OCI-LY7 (cell line): ENCODE measurements around the gene CORO1C. TPM values are rescaled to one million over a fixed set of nuclear protein-coding genes. Genes with fewer than 3 reads are reported as not detected.

Source experiments
- BruUV-seq: library from RNA; stranded (reverse); fragments of 400-500 nt; replicated peaks from 2 replicates; lab custom pipeline; 2021; lab: Mats Ljungman, UMichigan
- CTCF ChIA-PET: fragments of 300-600 bp; sonication (Branson Sonifier 250); formaldehyde crosslinking; loops from one replicate; lab custom pipeline; 2022; ENCODE audit warnings: antibody characterized with exemption; ENCODE audit not compliant: unreplicated experiment; lab: Charles Lee
- POLR2A ChIA-PET: fragments of 300-600 bp; sonication (Branson Sonifier 250); formaldehyde crosslinking; loops from one replicate; lab custom pipeline; 2022; ENCODE audit warnings: antibody characterized with exemption; lab: Charles Lee
- DNase-seq: peaks from one replicate; pipeline ENCODE4 v3.0.0-alpha.2; 2015; ENCODE audit warnings: low spot score
- H2AFZ ChIP-seq: fragments of 200-600 bp; sonication (generic), shearing (Covaris generic); 2 replicates; pipeline ENCODE4 v1.6.1; 2014; ENCODE audit warnings: mild to moderate bottlenecking, antibody characterized with exemption, low read length, moderate library complexity
- H3K27ac ChIP-seq: fragments of 200-600 bp; sonication (generic); 2 replicates; pipeline ENCODE4 v1.5.1; 2014; ENCODE audit warnings: mixed run types, low read depth, mild to moderate bottlenecking, moderate library complexity, low read length, inconsistent platforms; ENCODE audit not compliant: poor library complexity, severe bottlenecking
- H3K36me3 ChIP-seq: fragments of 200-600 bp; sonication (generic); 2 replicates; pipeline ENCODE4 v1.6.1; 2014; ENCODE audit warnings: mild to moderate bottlenecking, antibody characterized with exemption, low read length, moderate library complexity, mixed read lengths; ENCODE audit not compliant: insufficient read depth
- H3K4me1 ChIP-seq: fragments of 200-600 bp; sonication (generic); 2 replicates; pipeline ENCODE4 v1.5.1; 2014; ENCODE audit warnings: mild to moderate bottlenecking, low read length; ENCODE audit not compliant: insufficient read depth, poor library complexity, severe bottlenecking
- H3K4me2 ChIP-seq: fragments of 200-600 bp; sonication (generic); 2 replicates; pipeline ENCODE4 v1.6.1; 2014; ENCODE audit warnings: mild to moderate bottlenecking, low read length
- H3K4me3 ChIP-seq: fragments of 200-600 bp; sonication (generic); 2 replicates; pipeline ENCODE4 v1.5.1; 2014; ENCODE audit warnings: mild to moderate bottlenecking, low read depth, low read length; ENCODE audit not compliant: poor library complexity, severe bottlenecking
- H3K79me2 ChIP-seq: fragments of 200-600 bp; sonication (generic); 2 replicates; pipeline ENCODE4 v1.6.1; 2016; ENCODE audit warnings: low read depth, mild to moderate bottlenecking, low read length, moderate library complexity, mixed read lengths; ENCODE audit not compliant: insufficient read depth
- H3K9me2 ChIP-seq: fragments of 200-600 bp; sonication (generic); 2 replicates; pipeline ENCODE4 v1.6.1; 2016; ENCODE audit warnings: mild to moderate bottlenecking, low read length, mixed read lengths; ENCODE audit not compliant: insufficient read depth
- H3K9me3 ChIP-seq: fragments of 200-600 bp; sonication (generic); 2 replicates; pipeline ENCODE4 v1.6.1; 2014; ENCODE audit warnings: mild to moderate bottlenecking, mixed run types, low read length, mixed read lengths
- H4K20me1 ChIP-seq: fragments of 200-600 bp; sonication (generic); 2 replicates; pipeline ENCODE4 v1.6.1; 2014; ENCODE audit warnings: mild to moderate bottlenecking, antibody characterized with exemption, low read length, moderate library complexity, mixed read lengths; ENCODE audit not compliant: insufficient read depth
- EZH2phosphoT487 ChIP-seq: fragments of 200-600 bp; sonication (generic); IDR thresholded peaks from 2 replicates; pipeline ENCODE4 v1.6.1; 2018; ENCODE audit warnings: low read depth, borderline replicate concordance, mild to moderate bottlenecking, mixed run types, antibody characterized with exemption, low read length, moderate library complexity, mixed read lengths
- intact Hi-C: fragments of 100-400 bp; cut with micrococcal nuclease; formaldehyde crosslinking; loops from one replicate; pipeline ENCODE4 v1.10.0; 2022; ENCODE audit not compliant: unreplicated experiment
- total RNA-seq, 2 experiments: library from RNA; depleted of rRNA in 1 of 2; stranded (reverse); fragments of >200 nt in 1 of 2; shearing (Covaris generic) in 1 of 2; gene quantifications; 2 replicates each; pipeline ENCODE4 v1.2.3, GENCODE V29; 2014 to 2022
- TF ChIP-seq, protein P1 (sequence below): fragments of 200-600 bp; sonication (generic); conservative IDR thresholded peaks from 2 replicates; pipeline ENCODE4 v1.5.1; 2014; ENCODE audit warnings: mild to moderate bottlenecking, antibody characterized with exemption, low read length, moderate library complexity, mixed read lengths

Gene CORO1C
- total RNA-seq, 2 experiments from 2014 or later = 74.7 to 148 TPM

DNA sequence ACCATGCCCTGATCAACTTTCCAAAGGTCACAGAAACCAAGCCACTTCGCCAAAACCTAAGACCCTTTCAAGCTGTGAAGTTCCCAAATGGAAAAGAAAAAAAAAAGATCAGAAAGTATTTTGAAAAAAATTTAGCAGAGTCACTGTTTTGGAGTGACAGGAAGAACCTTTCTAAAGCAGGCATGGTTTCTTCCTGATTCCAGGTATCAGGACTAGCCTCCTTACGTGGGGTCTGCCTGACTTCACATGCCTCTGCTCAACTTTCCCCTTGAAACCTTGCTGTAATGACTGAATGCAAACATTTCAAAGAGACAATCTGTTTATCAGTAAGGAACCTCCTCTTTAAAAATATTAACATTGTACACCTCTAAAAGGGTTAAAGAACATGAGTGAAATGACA is 9.5 kb downstream of the CORO1C start:
- no TSS peak for BruUV-seq

GRCh38 chr12:108720757-108721514 is 10.4 kb downstream of the CORO1C start:
- Histone ChIP-seq H3K79me2 (peaks cover 90% of the 10 kb centered on the region), H3K4me2 (no peak overlapping the region), H3K27ac (no peak overlapping the region), H2AFZ (no peak overlapping the region), H3K9me2 (no peaks in the 10 kb centered on the region), H3K9me3 (no peaks in the 10 kb centered on the region), H3K4me3 (no peak overlapping the region), H3K36me3 (peaks cover 15% of the 10 kb centered on the region), H3K4me1 (peaks cover 22% of the 10 kb centered on the region), H4K20me1 (peaks cover 11% of the 10 kb centered on the region; the same call in 1 of the 2 replicates)
- TF ChIP-seq, protein P1, sequence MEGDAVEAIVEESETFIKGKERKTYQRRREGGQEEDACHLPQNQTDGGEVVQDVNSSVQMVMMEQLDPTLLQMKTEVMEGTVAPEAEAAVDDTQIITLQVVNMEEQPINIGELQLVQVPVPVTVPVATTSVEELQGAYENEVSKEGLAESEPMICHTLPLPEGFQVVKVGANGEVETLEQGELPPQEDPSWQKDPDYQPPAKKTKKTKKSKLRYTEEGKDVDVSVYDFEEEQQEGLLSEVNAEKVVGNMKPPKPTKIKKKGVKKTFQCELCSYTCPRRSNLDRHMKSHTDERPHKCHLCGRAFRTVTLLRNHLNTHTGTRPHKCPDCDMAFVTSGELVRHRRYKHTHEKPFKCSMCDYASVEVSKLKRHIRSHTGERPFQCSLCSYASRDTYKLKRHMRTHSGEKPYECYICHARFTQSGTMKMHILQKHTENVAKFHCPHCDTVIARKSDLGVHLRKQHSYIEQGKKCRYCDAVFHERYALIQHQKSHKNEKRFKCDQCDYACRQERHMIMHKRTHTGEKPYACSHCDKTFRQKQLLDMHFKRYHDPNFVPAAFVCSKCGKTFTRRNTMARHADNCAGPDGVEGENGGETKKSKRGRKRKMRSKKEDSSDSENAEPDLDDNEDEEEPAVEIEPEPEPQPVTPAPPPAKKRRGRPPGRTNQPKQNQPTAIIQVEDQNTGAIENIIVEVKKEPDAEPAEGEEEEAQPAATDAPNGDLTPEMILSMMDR = no peak
- TF ChIP-seq EZH2phosphoT487 = no peak
- intact Hi-C loops = no loop called here
- BruUV-seq = no TSS peak
- no peak for DNase-seq
- ChIA-PET CTCF (no interaction called here), POLR2A (interaction anchor here (0.6 to 1.4 kb wide), 3 partner anchors 8 to 57 kb away, joined by 3 to 6 read pairs (median 4); no protein-coding TSS in a partner anchor)

More for the DNA sequence above, 9.5 kb downstream of the CORO1C start:
- H3K4me3 ChIP-seq = no peak overlapping the region
- ChIA-PET POLR2A (interaction anchor here (1.1 to 1.4 kb wide), 2 partner anchors 9 to 58 kb away, joined by 4 to 6 read pairs; no protein-coding TSS in a partner anchor), CTCF (no interaction called here)
- H3K9me3 ChIP-seq = no peaks in the 10 kb centered on the region
- peaks cover 22% of the 10 kb centered on the region for H3K4me1 ChIP-seq
- H3K9me2 ChIP-seq = no peaks in the 10 kb centered on the region
- no peak overlapping the region for H3K27ac ChIP-seq
- H3K36me3 ChIP-seq = peaks cover 7% of the 10 kb centered on the region
- DNase-seq = no peak
- TF ChIP-seq EZH2phosphoT487 = no peak
- TF ChIP-seq, protein P1 = no peak
- H2AFZ ChIP-seq = no peak overlapping the region
- peaks cover 14% of the 10 kb centered on the region; the same call in 1 of the 2 replicates for H4K20me1 ChIP-seq
- H3K79me2 ChIP-seq = peaks cover 88% of the 10 kb centered on the region
- no peak overlapping the region for H3K4me2 ChIP-seq
- intact Hi-C loops = no loop called here

DNA sequence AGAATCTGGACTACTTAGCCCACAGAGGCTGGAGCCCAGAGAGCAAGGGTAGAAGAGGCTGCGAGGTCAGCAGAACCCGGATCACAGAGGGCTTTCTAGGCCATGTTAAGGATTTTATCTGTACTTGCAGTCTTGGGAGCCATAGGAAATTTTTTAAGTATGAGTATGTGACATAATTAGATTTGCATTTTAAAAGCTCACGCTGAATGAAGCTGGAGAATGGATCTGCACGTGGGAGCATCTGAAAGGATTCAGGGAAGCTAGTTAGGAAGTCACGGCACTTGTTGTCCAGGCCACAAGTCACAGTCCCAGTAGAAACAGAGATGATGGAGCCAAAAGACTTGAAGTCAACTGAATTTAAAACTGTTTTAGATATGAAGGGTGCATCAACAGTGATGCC is 14.1 kb downstream of the CORO1C start:
- H3K4me3 ChIP-seq = no peak overlapping the region
- CTCF ChIA-PET = no interaction called here
- no peak for DNase-seq

More for the DNA sequence above, 14.1 kb downstream of the CORO1C start:
- H3K9me2 ChIP-seq = no peaks in the 10 kb centered on the region
- H3K36me3 ChIP-seq = peaks cover 15% of the 10 kb centered on the region
- no TSS peak for BruUV-seq
- no peaks in the 10 kb centered on the region for H3K9me3 ChIP-seq
- POLR2A ChIA-PET = interaction anchor here (0.6 to 1.3 kb wide), 2 partner anchors 54 to 249 kb away, joined by 3 to 4 read pairs; no protein-coding TSS in a partner anchor
- H2AFZ ChIP-seq = no peak overlapping the region
- intact Hi-C loops = no loop called here
- peaks cover 5% of the 10 kb centered on the region; the same call in 1 of the 2 replicates for H4K20me1 ChIP-seq
- H3K4me2 ChIP-seq = no peak overlapping the region
- H3K79me2 ChIP-seq = peaks cover 87% of the 10 kb centered on the region
- no peak overlapping the region for H3K27ac ChIP-seq
- no peak for TF ChIP-seq EZH2phosphoT487
- TF ChIP-seq, protein P1 = no peak
- peaks cover 35% of the 10 kb centered on the region for H3K4me1 ChIP-seq
